Lower leg skin (tissue), 4 donors: Measurements from ENCODE around the gene GLI1. TPM values are rescaled to one million over a fixed set of nuclear protein-coding genes. Genes with fewer than 3 reads are reported as not detected.

Experiments used
- DNase-seq, 2 donors: peaks; one replicate each; pipeline ENCODE4 v3.0.0-alpha.2; 2019; ENCODE audit warnings: low spot score in 2 of 2
- H3K4me3 ChIP-seq: fragments of 200-600 bp; sonication (generic); 2 replicates; pipeline ENCODE4 v1.5.1; 2017; ENCODE audit warnings: mild to moderate bottlenecking, low read depth; ENCODE audit not compliant: poor library complexity, severe bottlenecking
- CTCF ChIP-seq, 3 donors: fragments of 450-650 bp; IDR thresholded peaks; one replicate each; pipeline ENCODE4 v1.5.1; 2016; ENCODE audit warnings: antibody characterized with exemption in 3 of 3, mild to moderate bottlenecking in 3 of 3, moderate library complexity in 2 of 3
- POLR2A ChIP-seq, 2 donors: fragments of 450-650 bp; IDR thresholded peaks; one replicate each; pipeline ENCODE4 v1.6.1; 2016 to 2017; ENCODE audit warnings: antibody characterized with exemption in 2 of 2, mild to moderate bottlenecking in 1 of 2, moderate library complexity in 1 of 2
- WGBS, 2 donors: methylation state at CpG; one replicate each; pipeline ENCODE4 v1.1.5; 2018; 5-methylcytosine and 5-hydroxymethylcytosine counted together
- intact Hi-C: fragments of 100-400 bp; cut with DNase I; formaldehyde crosslinking; loops from one replicate; pipeline ENCODE4 v1.15.0; 2023; ENCODE audit warnings: low total_unique reads
- total RNA-seq, 4 donors: library from RNA; depleted of rRNA; stranded (reverse); fragments of >200 nt; gene quantifications; one replicate each; pipeline ENCODE4 v1.1.0, GENCODE V29; 2016

The GLI1 gene
- total RNA-seq, 4 donors from 2014 or later: 0.19 to 13.4 (median 1.9) TPM

- TF ChIP-seq POLR2A (IDR thresholded peaks at IDR 0.05) (no peak), CTCF (IDR thresholded peaks at IDR 0.05) (no peak)
- 86 to 91% methylated on average over 2 of the region's 2 CpGs for WGBS, 2 donors
- no peak for DNase-seq
- intact Hi-C loops: no loop called here
- no peak overlapping the region for H3K4me3 ChIP-seq
Measured at GRCh38 chr12:57448669-57449068, 10.9 kb upstream of the GLI1 start.

GRCh38 chr12:57449375-57449774, 10.2 kb upstream of the GLI1 start:
- no peak for DNase-seq
- WGBS, 2 donors: 95 to 98% methylated on average over 4 to 5 of the region's 7 CpGs

GRCh38 chr12:57450057-57450456, 9.5 kb upstream of the GLI1 start:
- no peak overlapping the region for H3K4me3 ChIP-seq
- intact Hi-C loops: loop anchor here (5.0 kb wide), 1 partner anchor 188 kb away; no protein-coding TSS in a partner anchor
- no peak for TF ChIP-seq CTCF (IDR thresholded peaks at IDR 0.05)
- no peak for DNase-seq
- WGBS, 2 donors: 95 to 96% methylated on average over 3 of the region's 3 CpGs

More at GRCh38 chr12:57449375-57449774, 10.2 kb upstream of the GLI1 start:
- intact Hi-C loops: no loop called here
- TF ChIP-seq CTCF (IDR thresholded peaks at IDR 0.05) (no peak), POLR2A (IDR thresholded peaks at IDR 0.05) (no peak)
- H3K4me3 ChIP-seq: no peak overlapping the region

- intact Hi-C loops: loop anchor here (5.0 kb wide), 1 partner anchor 189 kb away; no protein-coding TSS in a partner anchor
- WGBS, 2 donors: 78 to 81% methylated on average over 6 of the region's 6 CpGs
- DNase-seq: no peak
- peak in 1 of 3 donors; percentile 100 for TF ChIP-seq CTCF (IDR thresholded peaks at IDR 0.05)
- TF ChIP-seq POLR2A (IDR thresholded peaks at IDR 0.05): no peak
- H3K4me3 ChIP-seq: no peak overlapping the region
Measured at GRCh38 chr12:57451233-57451778, 8.3 kb upstream of the GLI1 start.

GRCh38 chr12:57452181-57452936, 7.2 kb upstream of the GLI1 start:
- intact Hi-C loops: loop anchor here (5.0 kb wide), 1 partner anchor 190 kb away; no protein-coding TSS in a partner anchor
- DNase-seq: no peak
- no peak overlapping the region for H3K4me3 ChIP-seq
- no peak for TF ChIP-seq POLR2A (IDR thresholded peaks at IDR 0.05)
- no peak for TF ChIP-seq CTCF (IDR thresholded peaks at IDR 0.05)
- 29 to 31% methylated on average over 9 of the region's 9 CpGs for WGBS, 2 donors
